OCI-LY3 (cell line): ENCODE data around the gene ALOXE3.

Experiments used
- CTCF ChIP-seq: fragments of 200-600, 300-600 bp; sonication (generic); IDR thresholded peaks from 2 replicates; pipeline ENCODE4 v1.5.1; 2014; ENCODE audit warnings: antibody characterized with exemption, low read length, low read depth
- EZH2phosphoT487 ChIP-seq: fragments of 200-600 bp; shearing (Covaris generic); IDR thresholded peaks from 2 replicates; pipeline ENCODE4 v1.6.1; 2018; ENCODE audit warnings: antibody characterized with exemption, mixed run types, low read depth

- TF ChIP-seq CTCF (no peak), EZH2phosphoT487 (no peak)
Observed at GRCh38 chr17:8071496-8071895, 46.8 kb downstream of the ALOXE3 start.
